Lower lobe of right lung (tissue), 2 donors: Measurements from ENCODE around the gene AGAP2. TPM values are rescaled to one million over a fixed set of nuclear protein-coding genes. Genes with fewer than 3 reads are reported as not detected.

Experiments
- ATAC-seq, 2 donors: fragments of 200-7000 bp; cut with Tn5 transposase; one replicate each; pipeline ENCODE4 v1.9.1; 2020 to 2022; ENCODE audit warnings: mild to moderate bottlenecking in 2 of 2, moderate library complexity in 2 of 2
- DNase-seq: peaks from one replicate; pipeline ENCODE4 v3.0.0-alpha.2; 2020
- H3K27ac ChIP-seq: fragments of 200-600 bp; one replicate; pipeline ENCODE4 v1.8.0; 2022
- H3K27me3 ChIP-seq: fragments of 200-600 bp; one replicate; pipeline ENCODE4 v1.8.0; 2022; ENCODE audit warnings: low read depth
- H3K36me3 ChIP-seq: fragments of 200-600 bp; one replicate; pipeline ENCODE4 v1.8.0; 2022; ENCODE audit warnings: mild to moderate bottlenecking
- H3K4me1 ChIP-seq: fragments of 200-600 bp; one replicate; pipeline ENCODE4 v1.8.0; 2022
- H3K4me3 ChIP-seq: fragments of 200-600 bp; one replicate; pipeline ENCODE4 v1.8.0; 2022; ENCODE audit warnings: mild to moderate bottlenecking
- H3K9me3 ChIP-seq: fragments of 200-600 bp; one replicate; pipeline ENCODE4 v1.8.0; 2022
- intact Hi-C: fragments of 100-400 bp; cut with DNase I; formaldehyde crosslinking; loops from one replicate; pipeline ENCODE4 v1.11.0; 2022
- total RNA-seq: library from RNA; stranded (reverse); fragmentation: NEBNext Ultra II Directional; extraction: Animal tissue kit (Norgen Biotek cat#: 25700); gene quantifications from one replicate; pipeline ENCODE4 v1.2.1, GENCODE V29; 2021
- TF ChIP-seq, protein P1 (sequence below): fragments of 200-600 bp; IDR thresholded peaks from one replicate; pipeline ENCODE4 v1.8.0; 2022; ENCODE audit warnings: antibody characterized with exemption, mild to moderate bottlenecking
- donor health status: DM: no; HTN: yes; CAD: no; lungs with severe emphysema.

AGAP2 gene
- total RNA-seq, 1 donor from 2014 or later, result 5.7 TPM

DNA sequence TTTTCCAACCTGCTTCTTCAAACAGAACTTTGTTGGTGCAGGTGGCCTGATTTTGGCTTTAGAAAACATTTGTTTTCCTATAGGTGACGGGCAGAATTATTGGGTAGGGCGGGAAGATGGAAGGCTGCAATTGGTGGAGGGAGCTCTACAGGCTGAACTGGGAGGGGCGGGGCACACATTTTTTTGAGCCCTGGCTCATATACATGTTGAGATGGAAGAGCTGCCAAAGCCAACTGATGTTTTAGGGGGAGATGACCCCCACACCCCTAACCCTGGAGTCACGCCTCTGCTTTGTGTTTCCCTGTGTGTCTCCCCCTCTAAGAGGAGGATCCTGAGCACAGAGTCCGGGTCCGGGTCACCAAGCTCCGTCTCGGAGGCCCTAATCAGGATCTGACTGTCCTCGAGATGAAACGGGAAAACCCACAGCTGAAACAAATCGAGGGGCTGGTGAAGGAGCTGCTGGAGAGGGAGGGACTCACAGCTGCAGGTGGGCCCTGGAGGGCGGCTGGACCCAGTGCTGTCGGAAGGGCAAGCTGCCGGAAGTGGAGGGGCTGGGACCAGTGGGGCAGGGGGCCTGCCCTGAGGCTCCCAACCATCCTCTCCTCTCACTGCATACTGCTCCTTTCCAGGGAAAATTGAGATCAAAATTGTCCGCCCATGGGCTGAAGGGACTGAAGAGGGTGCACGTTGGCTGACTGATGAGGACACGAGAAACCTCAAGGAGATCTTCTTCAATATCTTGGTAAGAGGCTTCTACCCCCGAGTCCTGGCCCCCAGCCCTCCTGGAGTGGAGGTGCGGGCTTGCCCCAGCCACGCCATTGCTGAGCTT, 18.6 kb downstream of the AGAP2 start:
- intact Hi-C loops, result no loop called here
- no peak for DNase-seq
- H3K36me3 ChIP-seq, result peaks cover 70% of the 10 kb centered on the region

DNA sequence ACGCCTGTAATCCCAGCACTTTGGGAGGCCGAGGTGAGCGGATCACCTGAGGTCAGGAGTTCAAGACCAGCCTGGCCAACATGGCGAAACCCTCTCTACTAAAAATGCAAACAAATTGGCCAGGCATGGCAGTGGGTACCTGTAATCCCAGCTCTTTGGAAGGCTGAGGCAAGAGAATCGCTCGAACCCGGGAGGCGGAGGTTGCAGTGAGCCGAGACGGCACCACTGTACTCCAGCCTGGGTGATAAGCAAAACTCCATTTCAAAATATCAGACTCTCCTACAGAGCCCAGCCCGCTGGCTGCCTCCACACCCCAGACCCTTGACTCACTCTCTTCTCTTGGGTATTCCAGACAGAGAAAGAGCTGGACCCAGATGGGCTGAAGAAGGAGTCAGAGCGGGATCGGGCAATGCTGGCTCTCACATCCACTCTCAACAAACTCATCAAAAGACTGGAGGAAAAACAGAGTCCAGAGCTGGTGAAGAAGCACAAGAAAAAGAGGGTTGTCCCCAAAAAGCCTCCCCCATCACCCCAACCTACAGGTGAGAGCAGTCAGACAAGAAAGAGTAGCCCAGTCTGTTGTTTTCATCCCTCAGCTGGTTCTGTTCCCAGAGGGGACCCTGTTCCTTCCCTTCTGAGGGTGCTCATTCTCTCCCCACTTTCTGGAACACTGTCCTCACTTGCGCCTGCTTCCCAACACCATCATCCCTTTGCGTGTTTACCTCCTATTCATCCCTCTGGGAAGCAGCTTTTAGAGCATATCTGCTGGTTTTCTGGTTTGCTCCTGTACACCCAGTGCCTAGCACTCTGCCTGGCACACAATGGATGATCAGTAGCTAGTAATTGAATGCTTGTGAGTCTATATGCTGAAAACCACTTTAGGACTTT, 19.7 kb downstream of the AGAP2 start:
- DNase-seq (no peak), ATAC-seq (no peak)
- TF ChIP-seq, protein P1, sequence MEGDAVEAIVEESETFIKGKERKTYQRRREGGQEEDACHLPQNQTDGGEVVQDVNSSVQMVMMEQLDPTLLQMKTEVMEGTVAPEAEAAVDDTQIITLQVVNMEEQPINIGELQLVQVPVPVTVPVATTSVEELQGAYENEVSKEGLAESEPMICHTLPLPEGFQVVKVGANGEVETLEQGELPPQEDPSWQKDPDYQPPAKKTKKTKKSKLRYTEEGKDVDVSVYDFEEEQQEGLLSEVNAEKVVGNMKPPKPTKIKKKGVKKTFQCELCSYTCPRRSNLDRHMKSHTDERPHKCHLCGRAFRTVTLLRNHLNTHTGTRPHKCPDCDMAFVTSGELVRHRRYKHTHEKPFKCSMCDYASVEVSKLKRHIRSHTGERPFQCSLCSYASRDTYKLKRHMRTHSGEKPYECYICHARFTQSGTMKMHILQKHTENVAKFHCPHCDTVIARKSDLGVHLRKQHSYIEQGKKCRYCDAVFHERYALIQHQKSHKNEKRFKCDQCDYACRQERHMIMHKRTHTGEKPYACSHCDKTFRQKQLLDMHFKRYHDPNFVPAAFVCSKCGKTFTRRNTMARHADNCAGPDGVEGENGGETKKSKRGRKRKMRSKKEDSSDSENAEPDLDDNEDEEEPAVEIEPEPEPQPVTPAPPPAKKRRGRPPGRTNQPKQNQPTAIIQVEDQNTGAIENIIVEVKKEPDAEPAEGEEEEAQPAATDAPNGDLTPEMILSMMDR, result no peak
- Histone ChIP-seq H3K27ac (no peak overlapping the region), H3K36me3 (peaks cover 79% of the 10 kb centered on the region), H3K4me3 (no peak overlapping the region), H3K9me3 (no peaks in the 10 kb centered on the region), H3K4me1 (no peaks in the 10 kb centered on the region), H3K27me3 (no peaks in the 10 kb centered on the region)
- intact Hi-C loops, result no loop called here

More for the DNA sequence above, 18.6 kb downstream of the AGAP2 start:
- no peak overlapping the region for H3K27ac ChIP-seq
- no peaks in the 10 kb centered on the region for H3K27me3 ChIP-seq
- TF ChIP-seq, protein P1, result no peak
- H3K9me3 ChIP-seq, result no peaks in the 10 kb centered on the region
- no peaks in the 10 kb centered on the region for H3K4me1 ChIP-seq
- no peak overlapping the region for H3K4me3 ChIP-seq
- ATAC-seq, result no peak

DNA sequence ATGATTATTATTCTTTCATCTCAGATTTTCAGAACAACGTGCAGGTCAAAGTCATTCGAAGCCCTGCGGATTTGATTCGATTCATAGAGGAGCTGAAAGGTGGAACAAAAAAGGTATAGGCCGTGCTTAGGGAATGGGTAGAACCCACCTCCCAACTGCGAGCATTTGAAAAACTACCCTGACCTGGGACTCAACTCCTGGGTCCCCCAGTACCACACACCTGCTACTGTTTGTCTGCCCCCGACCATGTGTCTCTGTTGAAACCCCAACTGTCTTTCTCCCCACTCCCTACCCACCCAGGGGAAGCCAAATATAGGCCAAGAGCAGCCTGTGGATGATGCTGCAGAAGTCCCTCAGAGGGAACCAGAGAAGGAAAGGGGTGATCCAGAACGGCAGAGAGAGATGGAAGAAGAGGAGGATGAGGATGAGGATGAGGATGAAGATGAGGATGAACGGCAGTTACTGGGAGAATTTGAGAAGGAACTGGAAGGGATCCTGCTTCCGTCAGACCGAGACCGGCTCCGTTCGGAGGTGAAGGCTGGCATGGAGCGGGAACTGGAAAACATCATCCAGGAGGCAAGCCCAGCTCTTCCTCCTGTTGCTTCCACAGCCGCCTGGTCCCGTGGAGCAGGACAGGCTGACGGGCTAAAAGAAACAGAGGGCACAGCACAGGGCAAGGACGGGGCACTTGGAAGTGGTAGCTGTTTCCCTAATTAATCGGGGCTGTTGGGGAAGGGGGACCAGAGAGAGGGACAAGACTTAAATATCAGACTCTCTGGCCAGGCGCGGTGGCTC, 20.5 kb downstream of the AGAP2 start:
- no peak for DNase-seq
- intact Hi-C loops, result no loop called here
- Histone ChIP-seq H3K4me1 (no peaks in the 10 kb centered on the region), H3K27me3 (no peaks in the 10 kb centered on the region), H3K4me3 (no peak overlapping the region), H3K27ac (no peak overlapping the region), H3K36me3 (peaks cover 88% of the 10 kb centered on the region), H3K9me3 (no peaks in the 10 kb centered on the region)
- TF ChIP-seq, protein P1, result no peak
- ATAC-seq, result no peak

DNA sequence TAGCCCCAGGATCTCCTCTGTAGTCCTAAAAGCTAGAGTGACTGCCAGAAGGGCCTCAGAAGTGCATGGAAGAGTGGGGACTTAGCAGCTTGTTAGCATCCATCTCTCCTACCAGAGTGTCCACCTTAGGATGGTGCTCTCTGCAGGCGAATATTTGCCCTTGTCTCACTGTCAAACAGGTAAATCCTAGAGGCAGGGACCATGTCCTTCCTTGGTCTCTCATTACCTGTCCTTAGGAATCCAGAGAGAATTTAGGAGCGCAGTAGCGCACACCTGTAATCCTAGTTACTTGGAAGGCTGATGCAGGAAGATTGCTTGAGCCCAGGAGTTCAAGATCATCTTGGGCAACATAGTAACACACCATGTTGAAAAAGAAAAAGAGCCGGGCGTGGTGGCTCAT, 21.4 kb downstream of the AGAP2 start:
- peaks cover 92% of the 10 kb centered on the region for H3K36me3 ChIP-seq
- H3K9me3 ChIP-seq, result no peaks in the 10 kb centered on the region
- ATAC-seq (no peak), DNase-seq (no peak)
- no peaks in the 10 kb centered on the region for H3K27me3 ChIP-seq
- H3K4me1 ChIP-seq, result no peaks in the 10 kb centered on the region
- TF ChIP-seq, protein P1, result no peak
- no peak overlapping the region for H3K4me3 ChIP-seq
- intact Hi-C loops, result no loop called here
- no peak overlapping the region for H3K27ac ChIP-seq

DNA sequence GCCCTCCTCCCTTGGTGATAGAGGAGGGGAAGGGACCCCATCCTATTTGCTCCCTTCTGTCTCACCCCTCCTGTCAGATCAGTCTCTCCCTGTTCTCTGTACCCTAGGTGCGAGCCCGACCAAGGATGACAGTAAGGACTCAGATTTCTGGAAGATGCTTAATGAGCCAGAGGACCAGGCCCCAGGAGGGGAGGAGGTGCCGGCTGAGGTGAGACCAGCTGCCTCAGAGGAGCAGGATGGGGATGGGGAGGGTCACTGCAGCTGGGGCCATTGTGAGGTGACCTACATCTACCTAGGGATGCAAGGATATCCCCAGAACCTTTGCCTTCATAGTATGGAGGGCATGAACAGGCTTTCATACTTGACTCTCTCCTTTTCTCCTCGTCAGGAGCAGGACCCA, 22.2 kb downstream of the AGAP2 start:
- no peak for ATAC-seq
- DNase-seq, result no peak
- intact Hi-C loops, result no loop called here
- H3K27me3 ChIP-seq, result no peaks in the 10 kb centered on the region
- peaks cover 92% of the 10 kb centered on the region for H3K36me3 ChIP-seq
- no peaks in the 10 kb centered on the region for H3K9me3 ChIP-seq
- TF ChIP-seq, protein P1, result no peak
- no peak overlapping the region for H3K27ac ChIP-seq
- H3K4me3 ChIP-seq, result no peak overlapping the region
- H3K4me1 ChIP-seq, result no peaks in the 10 kb centered on the region
